HepG2 (cell line): ENCODE results near the gene UCN. TPM values are rescaled to one million over a fixed set of nuclear protein-coding genes. Genes with fewer than 3 reads are reported as not detected.
A peak's percentile ranks its signal among the peaks of the same experiment; 100 is the strongest.

Experiments used
- ATAC-seq: fragments of 200-7000 bp; cut with Tn5 transposase; 3 replicates; pipeline ENCODE4 v1.9.1; 2020; ENCODE audit warnings: mild to moderate bottlenecking, moderate library complexity
- BruUV-seq: library from RNA; stranded (reverse); fragments of 400-500 nt; replicated peaks from 2 replicates; lab custom pipeline; 2021; lab: Mats Ljungman, UMichigan
- CTCF ChIA-PET: fragments of 300-600 bp; formaldehyde crosslinking; extraction: SDS; loops from one replicate; lab custom pipeline; 2021; ENCODE audit warnings: low total read pairs, inconsistent platforms, low intra/inter-chr PET ratio; lab: Yijun Ruan, JAX
- POLR2A ChIA-PET: fragments of 350-600 bp; sonication (Branson Sonifier 250); formaldehyde crosslinking; loops from one replicate; lab custom pipeline; 2020; ENCODE audit warnings: antibody characterized with exemption, inconsistent platforms; lab: Yijun Ruan, JAX
- DNase-seq: peaks from one replicate; pipeline ENCODE4 v3.0.0-alpha.2; 2015; ENCODE audit warnings: low spot score
- FAIRE-seq: peaks from 3 replicates; lab custom pipeline; 2011; peaks lifted over from hg19 to GRCh38; lab: Jason Lieb, UNC
- H2AFZ ChIP-seq: one replicate; pipeline ENCODE4 v1.6.1; 2011; ENCODE audit warnings: low read length, inconsistent platforms
- H3K27ac ChIP-seq: fragments of 300-600 bp; 3 replicates; pipeline ENCODE4 v1.8.0; 2011; ENCODE audit warnings: mixed run types, mild to moderate bottlenecking, mixed read lengths, low read length, inconsistent platforms; ENCODE audit not compliant: insufficient read depth; ENCODE audit errors: extremely low read length
- H3K27me3 ChIP-seq, 2 experiments: fragments of 200-600 bp in 1 of 2; 2 replicates in 1 of 2; 3 replicates in 1 of 2; pipeline versions ENCODE4 v1.6.0 to v1.8.0; 2011; ENCODE audit warnings: low read length in 2 of 2, mild to moderate bottlenecking in 2 of 2, moderate library complexity in 2 of 2, inconsistent platforms in 1 of 2; ENCODE audit not compliant: insufficient read depth in 2 of 2, control insufficient read depth in 1 of 2
- H3K36me3 ChIP-seq, 2 experiments: fragments of 200-600 bp in 1 of 2; replicated peaks in 1 of 2; 2 replicates in 1 of 2; 3 replicates in 1 of 2; pipeline versions ENCODE4 v1.5.1 to v1.8.0; 2011; ENCODE audit warnings: low read length in 2 of 2, inconsistent platforms in 1 of 2; ENCODE audit not compliant: insufficient read depth in 2 of 2, control insufficient read depth in 1 of 2
- H3K4me1 ChIP-seq: 2 replicates; pipeline ENCODE4 v1.5.1; 2012; ENCODE audit warnings: low read length, inconsistent platforms; ENCODE audit not compliant: insufficient read depth
- H3K4me2 ChIP-seq: 2 replicates; pipeline ENCODE4 v1.6.0; 2011; ENCODE audit warnings: low read depth, low read length, inconsistent platforms
- H3K4me3 ChIP-seq, 3 experiments: fragments of 200-600 bp in 1 of 3; sonication (generic), shearing (Covaris generic) in 1 of 3; replicated peaks in 1 of 3; 2 replicates each; pipeline ENCODE4 v1.5.1; 2011 to 2016; ENCODE audit warnings: low read length in 3 of 3, inconsistent platforms in 2 of 3, low read depth in 2 of 3, mild to moderate bottlenecking in 2 of 3, control low read depth in 1 of 3, mixed read lengths in 1 of 3; ENCODE audit not compliant: insufficient read depth in 1 of 3
- H3K79me2 ChIP-seq: one replicate; pipeline ENCODE4 v1.6.1; 2011; ENCODE audit warnings: low read length, inconsistent platforms; ENCODE audit not compliant: insufficient read depth
- H3K9ac ChIP-seq: 2 replicates; pipeline ENCODE4 v1.6.0; 2011; ENCODE audit warnings: mild to moderate bottlenecking, low read depth, low read length, inconsistent platforms; ENCODE audit not compliant: insufficient read depth
- H3K9me3 ChIP-seq: 2 replicates; pipeline ENCODE4 v1.5.1; 2012; ENCODE audit warnings: mild to moderate bottlenecking, low read length
- H4K20me1 ChIP-seq: 2 replicates; pipeline ENCODE4 v1.6.0; 2011; ENCODE audit warnings: inconsistent platforms, mild to moderate bottlenecking, low read length, moderate library complexity; ENCODE audit not compliant: insufficient read depth
- AGO2 ChIP-seq: fragments of 200-400 bp; formaldehyde crosslinking; optimal IDR thresholded peaks from 2 replicates; pipeline ENCODE3; 2017; ENCODE audit warnings: mild to moderate bottlenecking, low read depth, low read length, moderate library complexity
- CEBPG ChIP-seq: IDR thresholded peaks from 2 replicates; pipeline ENCODE4 v1.6.1; 2016
- HCFC1 ChIP-seq: fragments of 150-350 bp; IDR thresholded peaks from 2 replicates; pipeline ENCODE4 v1.6.1; 2014; ENCODE audit warnings: low read depth, low read length
- ISL2 ChIP-seq: sonication (generic); formaldehyde crosslinking; IDR thresholded peaks from 2 replicates; pipeline ENCODE4 v1.5.0; 2020; ENCODE audit warnings: missing genetic modification reagents
- NFE2 ChIP-seq: sonication (generic); formaldehyde crosslinking; IDR thresholded peaks from 2 replicates; pipeline ENCODE4 v1.4.0; 2020; ENCODE audit warnings: missing genetic modification reagents
- REXO4 ChIP-seq: sonication (generic); formaldehyde crosslinking; IDR thresholded peaks from 2 replicates; pipeline ENCODE4 v1.8.0; 2022; ENCODE audit warnings: missing genetic modification reagents, mild to moderate bottlenecking, borderline replicate concordance
- TBX2 ChIP-seq: sonication (generic); formaldehyde crosslinking; IDR thresholded peaks from 2 replicates; pipeline ENCODE4 v1.5.0; 2020; ENCODE audit warnings: missing genetic modification reagents, mild to moderate bottlenecking, borderline replicate concordance
- ZBTB37 ChIP-seq: sonication (generic); formaldehyde crosslinking; IDR thresholded peaks from 2 replicates; pipeline ENCODE4 v1.4.0; 2020; ENCODE audit warnings: mild to moderate bottlenecking, missing genetic modification reagents
- ZNF318 ChIP-seq: sonication (generic); formaldehyde crosslinking; IDR thresholded peaks from 2 replicates; pipeline ENCODE4 v1.4.0; 2020; ENCODE audit warnings: mild to moderate bottlenecking, missing genetic modification reagents
- ZNF441 ChIP-seq: sonication (generic); formaldehyde crosslinking; IDR thresholded peaks from 2 replicates; pipeline ENCODE4 v1.7.0; 2021; ENCODE audit warnings: missing genetic modification reagents, borderline replicate concordance
- ZNF704 ChIP-seq: sonication (generic); formaldehyde crosslinking; IDR thresholded peaks from 2 replicates; pipeline ENCODE4 v1.8.1; 2023; ENCODE audit warnings: mild to moderate bottlenecking, inconsistent platforms, moderate library complexity, missing genetic modification reagents, borderline replicate concordance
- ZNF777 ChIP-seq: sonication (generic); formaldehyde crosslinking; IDR thresholded peaks from 2 replicates; pipeline ENCODE4 v1.4.0; 2020; ENCODE audit warnings: missing genetic modification reagents
- WGBS: methylation state at CpG from one replicate; pipeline ENCODE4 v1.1.6; 2017; ENCODE audit warnings: low lambda C conversion rate; 5-methylcytosine and 5-hydroxymethylcytosine counted together
- in situ Hi-C: cut with HindIII; loops from 2 replicates; pipeline ENCODE4 v1.10.0; 2017; ENCODE audit warnings: low pct_unique_long_range_greater_than_20kb; ENCODE audit not compliant: extremely low pct_ligation_motif_present
- intact Hi-C: fragments of 100-400 bp; cut with micrococcal nuclease; formaldehyde crosslinking; loops from one replicate; pipeline ENCODE4 v1.10.0; 2022; ENCODE audit not compliant: unreplicated experiment
- polyA plus RNA-seq, 8 experiments: library from polyadenylated mRNA; depleted of rRNA in 3 of 8; stranded (reverse) in 7 of 8; unstranded in 1 of 8; fragments of >200 nt; fragmentation: Illumina TruSeq in 4 of 8; extraction: Trizol in 4 of 8; gene quantifications; 2 replicates each; pipeline versions ENCODE4 v1.2.1 to v1.2.3, GENCODE V29; 2011 to 2016; ENCODE audit warnings: low read depth in 4 of 8, missing spikeins in 1 of 8, mixed read lengths in 1 of 8; ENCODE audit not compliant: insufficient read depth in 1 of 8
- total RNA-seq, 5 experiments: library from RNA; depleted of rRNA; stranded (reverse); fragments of >200 nt; fragmentation: Illumina TruSeq; extraction: Trizol; gene quantifications; 2 replicates each; pipeline ENCODE4 v1.2.3, GENCODE V29; 2016; ENCODE audit warnings: low read depth in 1 of 5

The UCN gene
- total and polyA plus RNA-seq, 2 of the 13 experiments (the other 11 are each of a cell fraction or from before 2014, with no cell fraction given) = 1.2 to 2.3 TPM

GRCh38 chr2:27307545-27308358 is 493 bp downstream of the UCN start:
- H2AFZ ChIP-seq = no peak overlapping the region
- no peaks in the 10 kb centered on the region for H3K79me2 ChIP-seq
- H3K27ac ChIP-seq = no peak overlapping the region
- H3K4me2 ChIP-seq = no peak overlapping the region
- FAIRE-seq (no peak), DNase-seq (no peak), ATAC-seq (no peak)
- WGBS = 98% methylated on average over 65 of the region's 75 CpGs
- no peak overlapping the region for H3K4me3 ChIP-seq
- BruUV-seq = no TSS peak
- ChIA-PET POLR2A (interaction anchor here (1.7 kb wide), 1 partner anchor 10 kb away, joined by 3 read pairs; no protein-coding TSS in a partner anchor), CTCF (no interaction called here)
- intact Hi-C loops = no loop called here
- no peaks in the 10 kb centered on the region for H4K20me1 ChIP-seq
- peaks cover 26% of the 10 kb centered on the region for H3K4me1 ChIP-seq
- in situ Hi-C loops = no loop called here
- no peak overlapping the region for H3K9ac ChIP-seq
- H3K9me3 ChIP-seq = no peaks in the 10 kb centered on the region
- peaks cover 0 to 5% of the 10 kb centered on the region in 2 experiments; a peak in 2 of 5 replicates for H3K27me3 ChIP-seq
- H3K36me3 ChIP-seq = peaks cover 0 to 2% of the 10 kb centered on the region in 2 experiments; a peak in 2 of 5 replicates
- TF ChIP-seq ZBTB37 = no peak
- no peak for TF ChIP-seq ZNF777 (CRISPR knock-in tag)
- peak; percentile 58 for TF ChIP-seq AGO2
- TF ChIP-seq TBX2 (CRISPR knock-in tag) = no peak
- TF ChIP-seq ZNF318 = no peak
- no peak for TF ChIP-seq HCFC1
- TF ChIP-seq REXO4 (CRISPR knock-in tag) = no peak
- no peak for TF ChIP-seq CEBPG (CRISPR knock-in tag)
- TF ChIP-seq ZNF441 (CRISPR knock-in tag) = no peak
- no peak for TF ChIP-seq NFE2 (CRISPR knock-in tag)
- no peak for TF ChIP-seq ZNF704 (CRISPR knock-in tag)
- TF ChIP-seq ISL2 = no peak
